ENCODE measurements around the gene KLHL12. TPM values are rescaled to one million over a fixed set of nuclear protein-coding genes. Genes with fewer than 3 reads are reported as not detected.

KLHL12 gene
- total RNA-seq, 1 donor from 2014 or later, result 24.9 TPM

GRCh38 chr1:202974856-202975255 lies 47.8 kb upstream of the KLHL12 start:
- FAIRE-seq, result no peak
- H3K27ac ChIP-seq (ENCODE audit: low read depth, low read length), result no peak overlapping the region
- H3K4me3 Mint-ChIP-seq (ENCODE audit: unreplicated experiment), result no peak overlapping the region
- no peaks in the 10 kb centered on the region for H3K79me2 ChIP-seq (ENCODE audit: insufficient read depth, low read length)
- H3K4me1 ChIP-seq (ENCODE audit: insufficient read depth, low read length), result no peaks in the 10 kb centered on the region
- TF ChIP-seq CTCF (IDR thresholded peaks at IDR 0.05; ENCODE audit: insufficient read depth, low read depth, low read length) (no peak), EZH2 (IDR thresholded peaks at IDR 0.05; ENCODE audit: insufficient read depth, low read length) (no peak)
- H3K4me3 ChIP-seq (ENCODE audit: insufficient read depth, low read depth, low read length), result no peak overlapping the region
- H3K9me3 ChIP-seq (ENCODE audit: insufficient read depth, low read depth, low read length), result no peaks in the 10 kb centered on the region
- H4K20me1 ChIP-seq (ENCODE audit: insufficient read depth, low read length), result no peaks in the 10 kb centered on the region
- H3K27ac Mint-ChIP-seq (ENCODE audit: unreplicated experiment), result no peak overlapping the region
- peaks cover 47% of the 10 kb centered on the region for H3K27me3 ChIP-seq (ENCODE audit: insufficient read depth, low read length)
- no peak for DNase-seq (ENCODE audit: low read depth)
- no peaks in the 10 kb centered on the region for H3K9me3 Mint-ChIP-seq (ENCODE audit: unreplicated experiment)
- no peak overlapping the region for H2AFZ ChIP-seq (ENCODE audit: low read depth, low read length)
- H3K4me2 ChIP-seq (ENCODE audit: low read length), result no peak overlapping the region
- H3K4me1 Mint-ChIP-seq (ENCODE audit: low read depth, unreplicated experiment), result no peaks in the 10 kb centered on the region
- peaks cover 19% of the 10 kb centered on the region for H3K27me3 Mint-ChIP-seq (ENCODE audit: low read depth, unreplicated experiment)
- no peaks in the 10 kb centered on the region for H3K36me3 Mint-ChIP-seq (ENCODE audit: low read depth, unreplicated experiment)
- no peaks in the 10 kb centered on the region for H3K36me3 ChIP-seq (ENCODE audit: insufficient read depth, low read length)
- no peak overlapping the region for H3K9ac ChIP-seq (ENCODE audit: low read length)

- FAIRE-seq (no peak), DNase-seq (ENCODE audit: low read depth) (no peak)
- Histone ChIP-seq H4K20me1 (ENCODE audit: insufficient read depth, low read length) (no peaks in the 10 kb centered on the region), H3K9ac (ENCODE audit: low read length) (no peak overlapping the region), H3K9me3 (ENCODE audit: insufficient read depth, low read depth, low read length) (no peaks in the 10 kb centered on the region), H3K27me3 (ENCODE audit: insufficient read depth, low read length) (peaks cover 27% of the 10 kb centered on the region), H3K27ac (ENCODE audit: low read depth, low read length) (no peak overlapping the region), H3K4me3 (ENCODE audit: insufficient read depth, low read depth, low read length) (no peak overlapping the region), H3K79me2 (ENCODE audit: insufficient read depth, low read length) (no peaks in the 10 kb centered on the region), H3K4me2 (ENCODE audit: low read length) (no peak overlapping the region), H3K4me1 (ENCODE audit: insufficient read depth, low read length) (peaks cover 7% of the 10 kb centered on the region), H2AFZ (ENCODE audit: low read depth, low read length) (no peak overlapping the region), H3K36me3 (ENCODE audit: insufficient read depth, low read length) (no peaks in the 10 kb centered on the region)
- peaks cover 8% of the 10 kb centered on the region for H3K4me1 Mint-ChIP-seq (ENCODE audit: low read depth, unreplicated experiment)
- no peaks in the 10 kb centered on the region for H3K9me3 Mint-ChIP-seq (ENCODE audit: unreplicated experiment)
- no peak overlapping the region for H3K27ac Mint-ChIP-seq (ENCODE audit: unreplicated experiment)
- no peak overlapping the region for H3K4me3 Mint-ChIP-seq (ENCODE audit: unreplicated experiment)
- peaks cover 12% of the 10 kb centered on the region for H3K27me3 Mint-ChIP-seq (ENCODE audit: low read depth, unreplicated experiment)
- no peaks in the 10 kb centered on the region for H3K36me3 Mint-ChIP-seq (ENCODE audit: low read depth, unreplicated experiment)
- TF ChIP-seq EZH2 (IDR thresholded peaks at IDR 0.05; ENCODE audit: insufficient read depth, low read length) (no peak), CTCF (IDR thresholded peaks at IDR 0.05; ENCODE audit: insufficient read depth, low read depth, low read length) (no peak)
Measured at GRCh38 chr1:202972046-202972445, 45.0 kb upstream of the KLHL12 start.

GRCh38 chr1:202968895-202969295 lies 41.9 kb upstream of the KLHL12 start:
- DNase-seq (ENCODE audit: low read depth) (peak; percentile 40), FAIRE-seq (no peak)
- TF ChIP-seq EZH2 (IDR thresholded peaks at IDR 0.05; ENCODE audit: insufficient read depth, low read length) (no peak), CTCF (IDR thresholded peaks at IDR 0.05; ENCODE audit: insufficient read depth, low read depth, low read length) (peak; percentile 68)
- Histone ChIP-seq H3K79me2 (ENCODE audit: insufficient read depth, low read length) (peaks cover 11% of the 10 kb centered on the region), H3K27ac (ENCODE audit: low read depth, low read length) (no peak overlapping the region), H3K9ac (ENCODE audit: low read length) (no peak overlapping the region), H3K4me2 (ENCODE audit: low read length) (no peak overlapping the region), H4K20me1 (ENCODE audit: insufficient read depth, low read length) (no peaks in the 10 kb centered on the region), H3K4me3 (ENCODE audit: insufficient read depth, low read depth, low read length) (no peak overlapping the region), H2AFZ (ENCODE audit: low read depth, low read length) (peak overlapping the region; percentile 36), H3K27me3 (ENCODE audit: insufficient read depth, low read length) (peaks cover 8% of the 10 kb centered on the region), H3K36me3 (ENCODE audit: insufficient read depth, low read length) (peaks cover 3% of the 10 kb centered on the region), H3K4me1 (ENCODE audit: insufficient read depth, low read length) (peaks cover 24% of the 10 kb centered on the region), H3K9me3 (ENCODE audit: insufficient read depth, low read depth, low read length) (no peaks in the 10 kb centered on the region)
- Mint-ChIP-seq H3K27ac (ENCODE audit: unreplicated experiment) (no peak overlapping the region), H3K4me1 (ENCODE audit: low read depth, unreplicated experiment) (peaks cover 22% of the 10 kb centered on the region), H3K9me3 (ENCODE audit: unreplicated experiment) (no peaks in the 10 kb centered on the region), H3K36me3 (ENCODE audit: low read depth, unreplicated experiment) (peaks cover 7% of the 10 kb centered on the region), H3K4me3 (ENCODE audit: unreplicated experiment) (peak overlapping the region; percentile 50), H3K27me3 (ENCODE audit: low read depth, unreplicated experiment) (peaks cover 4% of the 10 kb centered on the region)

Measured in astrocyte (in vitro differentiated cells and primary cell).